HL-60 (cell line): ENCODE results near the gene UQCR11.

Experiments
- DNase-seq, 2 experiments: peaks; one replicate each; pipeline ENCODE4 v3.0.0-alpha.2; 2010 to 2020; ENCODE audit warnings: low read depth in 1 of 2, low spot score in 1 of 2
- H3K27ac ChIP-seq: fragments of 250-450 bp; sonication (Bioruptor Pico); replicated peaks from 2 replicates; pipeline ENCODE4 v1.5.1; 2020; ENCODE audit warnings: mild to moderate bottlenecking, moderate library complexity
- H3K27me3 ChIP-seq: fragments of 250-450 bp; sonication (Bioruptor Pico); 2 replicates; pipeline ENCODE4 v1.5.1; 2021; ENCODE audit warnings: mild to moderate bottlenecking, moderate library complexity; ENCODE audit not compliant: insufficient read depth, poor library complexity, severe bottlenecking
- H3K4me3 ChIP-seq: replicated peaks from 2 replicates; pipeline ENCODE4 v1.5.1; 2011; ENCODE audit warnings: mild to moderate bottlenecking, control low read depth, low read length; ENCODE audit not compliant: insufficient read depth
- GABPA ChIP-seq: IDR thresholded peaks from 2 replicates; pipeline ENCODE4 v1.6.1; 2012; ENCODE audit warnings: low read depth
- POLR2AphosphoS5 ChIP-seq: IDR thresholded peaks from 2 replicates; pipeline ENCODE4 v1.6.1; 2012; ENCODE audit warnings: low read depth
- REST ChIP-seq: IDR thresholded peaks from 2 replicates; pipeline ENCODE4 v1.6.1; 2012; ENCODE audit warnings: low read depth; ENCODE audit not compliant: insufficient replicate concordance
- SPI1 ChIP-seq: IDR thresholded peaks from 2 replicates; pipeline ENCODE4 v1.6.1; 2012; ENCODE audit warnings: low read depth, mild to moderate bottlenecking, borderline replicate concordance
- TF ChIP-seq, protein P1 (sequence below): IDR thresholded peaks from one replicate; pipeline ENCODE4 v1.5.1; 2011; ENCODE audit warnings: low read length, control low read depth, inconsistent platforms; ENCODE audit not compliant: insufficient read depth

UQCR11 gene

DNA sequence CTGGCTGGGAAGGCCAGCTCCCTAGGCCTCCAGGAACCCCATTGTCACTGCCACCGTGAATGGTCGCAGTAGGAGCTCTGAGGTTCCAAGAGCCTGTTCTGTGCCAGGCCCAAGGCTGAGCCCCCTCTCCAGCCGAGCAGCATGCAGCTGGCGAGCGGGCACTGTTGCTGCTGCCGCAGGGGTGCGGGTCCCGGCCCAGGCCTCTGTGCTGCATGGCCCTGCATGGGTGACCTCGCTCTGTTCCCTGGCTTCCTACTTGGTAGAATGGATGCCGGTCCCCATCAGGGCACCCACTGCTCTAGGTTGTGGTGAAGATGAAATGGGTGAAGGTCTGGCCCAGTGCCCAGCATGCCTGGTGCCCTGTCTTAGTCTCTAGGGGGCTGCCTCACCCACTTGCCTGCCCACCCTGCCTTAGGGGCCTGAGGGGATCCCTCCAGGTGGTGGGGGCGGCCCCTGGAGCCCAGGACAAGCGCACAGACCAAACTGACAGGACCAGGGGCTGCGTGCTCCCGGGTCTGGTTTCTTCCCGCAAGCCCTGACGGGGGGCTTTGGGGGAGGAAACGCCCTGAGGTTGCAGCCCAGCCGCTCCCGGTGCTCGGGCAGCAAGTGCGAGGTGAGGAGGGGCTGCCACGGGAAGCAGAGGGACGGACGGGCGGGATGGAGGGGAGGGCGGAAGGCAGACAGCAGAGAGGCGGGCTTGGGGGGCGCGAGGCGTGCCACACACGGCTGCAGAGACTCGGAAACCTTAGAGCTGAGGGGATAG, 8.7 kb upstream of the UQCR11 start:
- Histone ChIP-seq H3K27ac (peak overlapping the region; percentile 34), H3K27me3 (no peaks in the 10 kb centered on the region), H3K4me3 (no peak overlapping the region)
- no peak for DNase-seq
- TF ChIP-seq POLR2AphosphoS5 (no peak), GABPA (no peak), SPI1 (no peak), REST (no peak)
- TF ChIP-seq, protein P1, sequence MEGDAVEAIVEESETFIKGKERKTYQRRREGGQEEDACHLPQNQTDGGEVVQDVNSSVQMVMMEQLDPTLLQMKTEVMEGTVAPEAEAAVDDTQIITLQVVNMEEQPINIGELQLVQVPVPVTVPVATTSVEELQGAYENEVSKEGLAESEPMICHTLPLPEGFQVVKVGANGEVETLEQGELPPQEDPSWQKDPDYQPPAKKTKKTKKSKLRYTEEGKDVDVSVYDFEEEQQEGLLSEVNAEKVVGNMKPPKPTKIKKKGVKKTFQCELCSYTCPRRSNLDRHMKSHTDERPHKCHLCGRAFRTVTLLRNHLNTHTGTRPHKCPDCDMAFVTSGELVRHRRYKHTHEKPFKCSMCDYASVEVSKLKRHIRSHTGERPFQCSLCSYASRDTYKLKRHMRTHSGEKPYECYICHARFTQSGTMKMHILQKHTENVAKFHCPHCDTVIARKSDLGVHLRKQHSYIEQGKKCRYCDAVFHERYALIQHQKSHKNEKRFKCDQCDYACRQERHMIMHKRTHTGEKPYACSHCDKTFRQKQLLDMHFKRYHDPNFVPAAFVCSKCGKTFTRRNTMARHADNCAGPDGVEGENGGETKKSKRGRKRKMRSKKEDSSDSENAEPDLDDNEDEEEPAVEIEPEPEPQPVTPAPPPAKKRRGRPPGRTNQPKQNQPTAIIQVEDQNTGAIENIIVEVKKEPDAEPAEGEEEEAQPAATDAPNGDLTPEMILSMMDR: no peak

GRCh38 chr19:1613146-1613545, 7.9 kb upstream of the UQCR11 start:
- TF ChIP-seq SPI1 (no peak), GABPA (no peak), POLR2AphosphoS5 (no peak), REST (no peak)
- TF ChIP-seq, protein P1: no peak
- peak in 1 of 2 experiments; percentile 57 for DNase-seq
- Histone ChIP-seq H3K4me3 (no peak overlapping the region), H3K27me3 (no peaks in the 10 kb centered on the region), H3K27ac (peak overlapping the region; percentile 34)

DNA sequence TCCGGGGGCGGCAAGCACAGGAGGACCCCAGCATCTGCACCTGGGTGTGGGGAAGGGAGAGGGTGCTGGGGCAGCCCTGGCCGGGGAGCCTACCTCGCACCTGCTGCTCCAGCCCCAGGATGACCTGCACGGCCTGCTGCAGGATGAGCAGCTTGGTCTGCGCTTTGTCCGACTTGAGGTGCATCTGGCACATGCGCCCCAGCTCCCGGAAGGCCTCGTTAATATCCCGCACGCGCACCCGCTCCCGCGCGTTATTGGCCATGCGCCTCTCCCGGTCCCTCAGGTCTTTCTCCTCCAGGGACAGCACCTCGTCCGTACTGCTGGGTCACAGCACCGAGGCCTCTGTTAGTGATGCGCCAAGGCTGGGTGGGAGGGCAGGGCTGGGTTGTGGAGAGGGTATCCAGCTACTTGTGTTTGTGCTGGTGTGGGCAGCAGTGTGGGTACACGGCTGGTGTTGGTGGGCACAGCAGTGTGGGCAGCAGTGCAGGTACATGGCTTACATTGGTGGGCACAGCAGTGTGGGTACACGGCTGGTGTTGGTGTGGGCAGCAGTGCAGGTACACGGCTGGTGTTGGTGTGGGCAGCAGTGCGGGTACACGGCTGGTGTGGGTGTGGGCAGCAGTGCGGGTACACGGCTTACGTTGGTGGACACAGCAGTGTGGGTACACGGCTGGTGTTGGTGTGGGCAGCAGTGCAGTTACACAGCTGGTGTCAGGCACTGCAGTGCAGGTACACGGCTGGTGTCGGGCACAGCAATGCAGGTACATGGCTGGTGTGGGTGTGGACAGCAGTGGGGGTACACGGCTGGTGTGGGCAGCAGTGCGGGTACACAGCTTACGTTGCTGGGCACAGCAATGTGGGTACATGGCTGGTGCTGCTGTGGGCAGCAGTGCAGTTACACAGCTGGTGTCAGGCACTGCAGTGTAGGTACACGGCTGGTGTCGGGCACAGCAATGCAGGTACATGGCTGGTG, 7.1 kb upstream of the UQCR11 start:
- Histone ChIP-seq H3K4me3 (no peak overlapping the region), H3K27me3 (no peaks in the 10 kb centered on the region), H3K27ac (peak overlapping the region; percentile 34; the same call in 1 of the 2 replicates)
- DNase-seq: no peak
- TF ChIP-seq POLR2AphosphoS5: no peak
- no peak for TF ChIP-seq SPI1
- no peak for TF ChIP-seq REST
- TF ChIP-seq, protein P1: no peak
- no peak for TF ChIP-seq GABPA
